Uterus (tissue), 4 donors: ENCODE data around the gene CACNB1. TPM values are rescaled to one million over a fixed set of nuclear protein-coding genes. Genes with fewer than 3 reads are reported as not detected.

Experiments
- DNase-seq, 2 donors: peaks; one replicate each; pipeline ENCODE4 v3.0.0-alpha.2; 2019 to 2020
- H3K27ac ChIP-seq, 2 donors: fragments of 200-600 bp; sonication (generic); 1 replicate in 1 of 2; 2 replicates in 1 of 2; pipeline ENCODE4 v1.5.1; 2016 to 2018
- H3K27me3 ChIP-seq, 2 donors: fragments of 200-600 bp; sonication (generic); one replicate each; pipeline ENCODE4 v1.5.1; 2018 to 2019; ENCODE audit warnings: control low read depth in 1 of 2
- H3K36me3 ChIP-seq, 2 donors: fragments of 200-600 bp; sonication (generic); one replicate each; pipeline ENCODE4 v1.5.1; 2019; ENCODE audit warnings: control low read depth in 1 of 2
- H3K4me1 ChIP-seq, 2 donors: fragments of 200-600 bp; sonication (generic); one replicate each; pipeline ENCODE4 v1.5.1; 2018 to 2019; ENCODE audit warnings: control low read depth in 1 of 2
- H3K4me3 ChIP-seq, 2 donors: fragments of 200-600 bp; sonication (generic); 1 replicate in 1 of 2; 2 replicates in 1 of 2; pipeline ENCODE4 v1.5.1; 2018 to 2019; ENCODE audit warnings: mild to moderate bottlenecking in 1 of 2
- H3K9me3 ChIP-seq, 2 donors: fragments of 200-600 bp; sonication (generic); one replicate each; pipeline ENCODE4 v1.5.1; 2019; ENCODE audit warnings: control low read depth in 1 of 2
- POLR2A ChIP-seq, 2 donors: fragments of 450-650 bp; IDR thresholded peaks; one replicate each; pipeline ENCODE4 v1.6.1; 2016; ENCODE audit warnings: antibody characterized with exemption in 2 of 2, mild to moderate bottlenecking in 1 of 2, moderate library complexity in 1 of 2
- intact Hi-C: fragments of 100-400 bp; cut with DNase I; formaldehyde crosslinking; loops from one replicate; pipeline ENCODE4 v1.15.1; 2023; ENCODE audit warnings: low total_unique reads
- total RNA-seq, 4 donors: library from RNA; depleted of rRNA in 3 of 4; stranded (reverse); fragments of >200 nt in 3 of 4; gene quantifications; one replicate each; pipeline versions ENCODE4 v1.1.0 to v1.2.4, GENCODE V29; 2014 to 2023
- TF ChIP-seq, protein P1 (sequence below), 4 experiments: fragments of 200-600 bp in 2 of 4; fragments of 450-650 bp in 2 of 4; sonication (generic) in 2 of 4; IDR thresholded peaks; one replicate each; pipeline ENCODE4 v1.5.1; 2016 to 2019; ENCODE audit warnings: antibody characterized with exemption in 4 of 4, mild to moderate bottlenecking in 2 of 4, moderate library complexity in 1 of 4
- donor health status: DM: yes; HTN: yes; CAD: no.

CACNB1 gene
- total RNA-seq, 4 donors from 2014 or later = 5.6 to 23.3 (median 8.4) TPM

DNA sequence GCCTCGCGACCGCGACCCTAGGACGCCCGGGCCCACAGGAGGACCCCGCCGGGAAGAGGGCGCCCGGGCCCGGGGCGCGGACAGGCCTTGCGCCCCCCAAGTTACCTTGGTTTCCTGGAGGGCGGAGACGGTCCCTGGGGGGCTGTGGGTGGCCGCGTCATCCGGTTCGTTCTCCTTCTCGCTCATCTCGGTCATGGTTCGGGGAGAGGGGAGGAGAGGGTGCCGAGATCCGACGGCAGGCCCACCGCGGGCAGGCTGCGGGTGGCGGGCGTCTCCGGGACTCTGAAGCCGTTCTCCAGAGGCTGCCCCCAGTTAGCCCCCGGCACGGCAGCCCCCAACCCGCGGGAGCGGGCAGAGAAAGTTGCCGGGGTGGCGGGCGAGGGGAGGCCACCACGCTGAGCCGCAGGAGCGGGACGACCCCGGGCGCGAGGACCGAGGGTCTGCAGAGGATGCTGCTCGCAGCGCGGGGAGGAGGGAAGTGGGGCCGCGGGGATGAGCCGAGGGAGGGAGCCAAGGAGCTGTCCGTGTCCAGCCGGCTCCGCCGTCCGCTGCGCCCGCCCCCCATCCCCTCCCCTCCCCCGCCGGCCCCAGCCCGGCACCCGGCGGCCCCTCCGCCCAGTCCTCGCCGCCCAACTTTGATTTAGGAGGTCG, 28.0 kb upstream of the CACNB1 start, which contains the start of gene STAC2:
Gene STAC2, minus strand, starts transcription at position 638 of the 651 bp plus-strand sequence. Its CDS starts 443 bp downstream, at position 195.
- Histone ChIP-seq H3K9me3 (no peaks in the 10 kb centered on the region), H3K27ac (peak within 1 kb of the TSS; percentile 3 to 76), H3K27me3 (no peaks in the 10 kb centered on the region), H3K4me3 (peak within 1 kb of the TSS; percentile 23 to 41), H3K36me3 (no peaks in the 10 kb centered on the region), H3K4me1 (peaks cover 0 to 3% of the 10 kb centered on the region in 2 donors)
- intact Hi-C loops = no loop called here
- no peak for DNase-seq
- TF ChIP-seq, protein P1, sequence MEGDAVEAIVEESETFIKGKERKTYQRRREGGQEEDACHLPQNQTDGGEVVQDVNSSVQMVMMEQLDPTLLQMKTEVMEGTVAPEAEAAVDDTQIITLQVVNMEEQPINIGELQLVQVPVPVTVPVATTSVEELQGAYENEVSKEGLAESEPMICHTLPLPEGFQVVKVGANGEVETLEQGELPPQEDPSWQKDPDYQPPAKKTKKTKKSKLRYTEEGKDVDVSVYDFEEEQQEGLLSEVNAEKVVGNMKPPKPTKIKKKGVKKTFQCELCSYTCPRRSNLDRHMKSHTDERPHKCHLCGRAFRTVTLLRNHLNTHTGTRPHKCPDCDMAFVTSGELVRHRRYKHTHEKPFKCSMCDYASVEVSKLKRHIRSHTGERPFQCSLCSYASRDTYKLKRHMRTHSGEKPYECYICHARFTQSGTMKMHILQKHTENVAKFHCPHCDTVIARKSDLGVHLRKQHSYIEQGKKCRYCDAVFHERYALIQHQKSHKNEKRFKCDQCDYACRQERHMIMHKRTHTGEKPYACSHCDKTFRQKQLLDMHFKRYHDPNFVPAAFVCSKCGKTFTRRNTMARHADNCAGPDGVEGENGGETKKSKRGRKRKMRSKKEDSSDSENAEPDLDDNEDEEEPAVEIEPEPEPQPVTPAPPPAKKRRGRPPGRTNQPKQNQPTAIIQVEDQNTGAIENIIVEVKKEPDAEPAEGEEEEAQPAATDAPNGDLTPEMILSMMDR (IDR thresholded peaks at IDR 0.05) = no peak
- no peak for TF ChIP-seq POLR2A (IDR thresholded peaks at IDR 0.05)

DNA sequence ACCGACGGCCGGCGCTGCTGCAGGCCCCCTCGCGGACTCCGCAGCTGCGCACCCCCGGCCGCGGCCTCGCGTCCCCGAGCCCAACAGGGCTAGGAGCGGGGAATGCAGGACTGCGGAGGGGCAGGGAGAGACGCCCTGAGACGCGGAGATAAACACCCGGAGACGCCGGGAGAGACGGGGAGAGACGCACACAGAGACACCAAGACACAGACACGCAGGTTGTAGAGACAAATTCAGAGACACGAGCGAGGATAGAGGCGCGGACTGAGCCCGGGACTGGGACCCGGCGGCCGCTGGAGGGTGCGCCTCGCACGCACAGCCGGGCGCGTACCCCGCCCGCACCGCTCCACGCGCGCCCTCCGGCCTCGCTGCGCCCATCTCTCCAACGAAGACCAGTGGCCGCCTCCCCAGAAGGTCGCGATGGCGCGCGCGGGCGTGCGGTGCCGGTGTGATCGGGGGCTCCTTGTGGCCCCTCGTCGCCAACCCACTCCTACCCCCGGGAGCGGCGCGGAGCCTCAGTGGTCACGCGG, 27.4 kb upstream of the CACNB1 start:
- DNase-seq = no peak
- no peak for TF ChIP-seq POLR2A (IDR thresholded peaks at IDR 0.05)
- TF ChIP-seq, protein P1 (IDR thresholded peaks at IDR 0.05) = no peak
- peak overlapping the region; percentile 23 to 41 for H3K4me3 ChIP-seq
- H3K27ac ChIP-seq = peak overlapping the region; percentile 3 to 76
- H3K27me3 ChIP-seq = no peaks in the 10 kb centered on the region
- no peaks in the 10 kb centered on the region for H3K36me3 ChIP-seq
- H3K9me3 ChIP-seq = no peaks in the 10 kb centered on the region
- H3K4me1 ChIP-seq = peaks cover 0 to 3% of the 10 kb centered on the region in 2 donors
- intact Hi-C loops = no loop called here

DNA sequence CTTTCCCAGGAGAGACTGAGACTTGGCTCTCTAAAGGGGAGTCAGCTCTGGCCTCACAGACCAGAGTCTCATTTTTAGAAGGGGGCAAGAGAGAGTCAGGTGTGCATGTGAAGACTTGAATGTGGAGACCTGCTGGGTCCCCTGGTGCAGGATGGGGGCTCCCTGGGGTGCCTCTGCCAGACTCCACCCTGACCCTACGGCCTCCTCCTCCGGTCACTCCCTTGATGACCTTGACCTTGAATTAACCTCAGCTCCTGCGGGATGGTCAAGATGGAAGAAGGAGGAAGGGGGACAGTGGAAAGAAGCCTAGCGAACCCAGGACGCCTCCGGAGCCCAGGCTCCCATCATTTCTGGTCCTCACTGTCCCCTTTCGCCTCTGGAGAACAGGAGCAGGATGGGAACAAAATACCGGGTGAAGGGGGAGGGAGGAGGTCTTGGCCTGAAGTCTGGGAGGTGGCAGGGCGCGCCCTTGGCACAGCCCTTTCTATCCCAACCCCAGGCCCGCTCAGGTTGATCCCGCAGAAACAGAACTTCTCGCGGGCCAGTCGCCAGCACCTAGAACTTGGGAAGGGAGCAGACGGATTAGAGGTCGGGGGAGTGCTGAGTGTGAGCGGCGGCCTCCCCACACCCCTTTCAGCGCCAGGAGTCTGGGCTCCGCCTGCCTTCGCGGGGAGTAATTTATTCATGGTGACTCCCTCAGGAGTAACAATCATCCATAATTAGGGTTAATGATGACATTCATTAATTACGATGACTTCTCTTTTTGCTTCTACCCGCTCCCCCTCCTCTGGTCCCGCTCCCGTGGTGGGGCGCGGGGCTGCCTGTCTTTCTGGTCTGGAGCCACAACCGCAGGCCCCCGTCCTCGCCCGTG, 26.7 kb upstream of the CACNB1 start:
- peak overlapping the region in 1 of 2 donors; percentile 41 for H3K4me3 ChIP-seq
- no peak for DNase-seq
- H3K9me3 ChIP-seq = no peaks in the 10 kb centered on the region
- H3K36me3 ChIP-seq = no peaks in the 10 kb centered on the region
- peaks cover 0 to 3% of the 10 kb centered on the region in 2 donors for H3K4me1 ChIP-seq
- peak overlapping the region in 1 of 2 donors; percentile 76 for H3K27ac ChIP-seq
- no peaks in the 10 kb centered on the region for H3K27me3 ChIP-seq
- TF ChIP-seq POLR2A (IDR thresholded peaks at IDR 0.05) = no peak
- TF ChIP-seq, protein P1 (IDR thresholded peaks at IDR 0.05) = no peak
- intact Hi-C loops = no loop called here

DNA sequence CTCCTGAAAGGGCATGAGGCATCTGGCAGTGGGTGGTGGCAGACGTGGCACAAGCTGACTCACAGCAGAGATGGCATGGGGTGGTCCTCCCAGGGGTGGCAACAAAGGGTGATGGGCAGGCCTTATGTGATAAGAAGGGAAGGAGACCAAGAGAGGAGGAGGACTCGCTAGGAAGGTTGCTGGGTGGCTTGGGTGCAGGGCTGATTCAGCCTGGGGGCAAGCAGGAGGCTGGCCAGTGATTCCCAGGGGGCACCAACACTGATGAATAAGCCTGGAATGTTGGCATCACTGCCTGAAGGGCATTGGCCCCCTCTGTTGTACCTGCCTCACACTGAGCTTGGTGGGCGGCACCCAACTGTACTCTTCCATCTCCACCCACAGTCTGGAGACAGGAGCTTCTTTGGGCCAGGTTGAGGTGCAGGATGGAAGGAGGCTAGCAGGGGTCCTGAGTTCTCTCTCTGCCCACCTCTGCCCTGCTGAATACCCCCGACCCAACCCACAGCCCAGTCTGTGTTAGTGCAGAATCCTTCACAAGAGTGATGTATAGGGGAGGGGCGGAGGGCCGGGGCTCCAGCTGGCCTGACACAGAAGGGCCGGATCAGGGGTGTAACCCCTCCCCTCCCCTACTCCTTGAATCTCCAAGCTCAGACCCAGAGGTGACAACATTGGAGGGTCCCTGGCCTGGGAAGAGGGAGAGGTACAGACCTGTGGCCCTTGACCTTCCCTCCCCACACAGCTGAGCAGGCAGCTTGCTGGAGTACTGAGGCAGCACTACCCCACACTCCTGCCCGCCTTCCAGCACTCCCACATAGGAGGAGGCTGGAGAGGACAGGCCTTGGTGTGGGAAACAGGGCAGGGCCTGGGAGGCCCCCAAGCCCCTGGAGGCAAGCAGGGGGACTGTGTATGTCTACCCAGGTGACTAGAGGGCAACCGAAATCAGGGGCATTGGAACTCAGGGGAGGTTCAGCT, 25.7 kb upstream of the CACNB1 start:
- H3K27ac ChIP-seq = peak overlapping the region in 1 of 2 donors; percentile 76
- no peaks in the 10 kb centered on the region for H3K9me3 ChIP-seq
- H3K4me1 ChIP-seq = peaks cover 0 to 3% of the 10 kb centered on the region in 2 donors
- intact Hi-C loops = no loop called here
- H3K27me3 ChIP-seq = no peaks in the 10 kb centered on the region
- TF ChIP-seq, protein P1 (IDR thresholded peaks at IDR 0.05) = no peak
- TF ChIP-seq POLR2A (IDR thresholded peaks at IDR 0.05) = no peak
- no peak for DNase-seq
- no peaks in the 10 kb centered on the region for H3K36me3 ChIP-seq
- H3K4me3 ChIP-seq = no peak overlapping the region
